RWPE2 (cell line): ENCODE measurements around the gene ADGRG6.

Source experiments
- ATAC-seq: fragments of 200-7000 bp; cut with Tn5 transposase; 3 replicates; pipeline ENCODE4 v1.9.1; 2021; ENCODE audit warnings: low read depth
- DNase-seq: peaks from one replicate; pipeline ENCODE4 v3.0.0-alpha.2; 2020; ENCODE audit warnings: low spot score
- H3K27ac ChIP-seq: fragments of 450-650 bp; 2 replicates; pipeline ENCODE4 v1.5.1; 2017; ENCODE audit warnings: mild to moderate bottlenecking; ENCODE audit not compliant: poor library complexity, severe bottlenecking
- H3K27me3 ChIP-seq: fragments of 250-450 bp; sonication (Bioruptor Pico); 2 replicates; pipeline ENCODE4 v1.5.1; 2021; ENCODE audit warnings: mild to moderate bottlenecking, moderate library complexity; ENCODE audit not compliant: insufficient read depth, poor library complexity, severe bottlenecking
- H3K36me3 ChIP-seq: fragments of 250-450 bp; sonication (Bioruptor Pico); 2 replicates; pipeline ENCODE4 v1.5.1; 2020; ENCODE audit warnings: low read depth, mild to moderate bottlenecking, moderate library complexity
- H3K4me1 ChIP-seq: fragments of 250-450 bp; sonication (Bioruptor Pico); 2 replicates; pipeline ENCODE4 v1.5.1; 2021; ENCODE audit warnings: mild to moderate bottlenecking, moderate library complexity; ENCODE audit not compliant: insufficient read depth, poor library complexity, severe bottlenecking
- H3K4me3 ChIP-seq: fragments of 250-450 bp; sonication (Bioruptor Pico); 2 replicates; pipeline ENCODE4 v1.5.1; 2021; ENCODE audit warnings: mild to moderate bottlenecking, moderate library complexity; ENCODE audit not compliant: severe bottlenecking
- H3K9me3 ChIP-seq: fragments of 250-450 bp; sonication (Bioruptor Pico); 2 replicates; pipeline ENCODE4 v1.5.1; 2021; ENCODE audit warnings: mild to moderate bottlenecking, moderate library complexity; ENCODE audit not compliant: severe bottlenecking
- TF ChIP-seq, protein P1 (sequence below): fragments of 450-650 bp; IDR thresholded peaks from one replicate; pipeline ENCODE4 v1.5.1; 2017; ENCODE audit warnings: mild to moderate bottlenecking, moderate library complexity; ENCODE audit not compliant: poor library complexity, severe bottlenecking

ADGRG6 gene

GRCh38 chr6:142374091-142374770 is 72.4 kb downstream of the ADGRG6 start:
- TF ChIP-seq, protein P1, sequence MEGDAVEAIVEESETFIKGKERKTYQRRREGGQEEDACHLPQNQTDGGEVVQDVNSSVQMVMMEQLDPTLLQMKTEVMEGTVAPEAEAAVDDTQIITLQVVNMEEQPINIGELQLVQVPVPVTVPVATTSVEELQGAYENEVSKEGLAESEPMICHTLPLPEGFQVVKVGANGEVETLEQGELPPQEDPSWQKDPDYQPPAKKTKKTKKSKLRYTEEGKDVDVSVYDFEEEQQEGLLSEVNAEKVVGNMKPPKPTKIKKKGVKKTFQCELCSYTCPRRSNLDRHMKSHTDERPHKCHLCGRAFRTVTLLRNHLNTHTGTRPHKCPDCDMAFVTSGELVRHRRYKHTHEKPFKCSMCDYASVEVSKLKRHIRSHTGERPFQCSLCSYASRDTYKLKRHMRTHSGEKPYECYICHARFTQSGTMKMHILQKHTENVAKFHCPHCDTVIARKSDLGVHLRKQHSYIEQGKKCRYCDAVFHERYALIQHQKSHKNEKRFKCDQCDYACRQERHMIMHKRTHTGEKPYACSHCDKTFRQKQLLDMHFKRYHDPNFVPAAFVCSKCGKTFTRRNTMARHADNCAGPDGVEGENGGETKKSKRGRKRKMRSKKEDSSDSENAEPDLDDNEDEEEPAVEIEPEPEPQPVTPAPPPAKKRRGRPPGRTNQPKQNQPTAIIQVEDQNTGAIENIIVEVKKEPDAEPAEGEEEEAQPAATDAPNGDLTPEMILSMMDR: no peak
- H3K4me1 ChIP-seq: peaks cover 72% of the 10 kb centered on the region
- no peaks in the 10 kb centered on the region for H3K9me3 ChIP-seq
- H3K4me3 ChIP-seq: no peak overlapping the region
- no peak for DNase-seq
- peak overlapping the region; percentile 98 for H3K27ac ChIP-seq
- peaks cover 12% of the 10 kb centered on the region for H3K36me3 ChIP-seq
- H3K27me3 ChIP-seq: no peaks in the 10 kb centered on the region
- no peak for ATAC-seq

DNA sequence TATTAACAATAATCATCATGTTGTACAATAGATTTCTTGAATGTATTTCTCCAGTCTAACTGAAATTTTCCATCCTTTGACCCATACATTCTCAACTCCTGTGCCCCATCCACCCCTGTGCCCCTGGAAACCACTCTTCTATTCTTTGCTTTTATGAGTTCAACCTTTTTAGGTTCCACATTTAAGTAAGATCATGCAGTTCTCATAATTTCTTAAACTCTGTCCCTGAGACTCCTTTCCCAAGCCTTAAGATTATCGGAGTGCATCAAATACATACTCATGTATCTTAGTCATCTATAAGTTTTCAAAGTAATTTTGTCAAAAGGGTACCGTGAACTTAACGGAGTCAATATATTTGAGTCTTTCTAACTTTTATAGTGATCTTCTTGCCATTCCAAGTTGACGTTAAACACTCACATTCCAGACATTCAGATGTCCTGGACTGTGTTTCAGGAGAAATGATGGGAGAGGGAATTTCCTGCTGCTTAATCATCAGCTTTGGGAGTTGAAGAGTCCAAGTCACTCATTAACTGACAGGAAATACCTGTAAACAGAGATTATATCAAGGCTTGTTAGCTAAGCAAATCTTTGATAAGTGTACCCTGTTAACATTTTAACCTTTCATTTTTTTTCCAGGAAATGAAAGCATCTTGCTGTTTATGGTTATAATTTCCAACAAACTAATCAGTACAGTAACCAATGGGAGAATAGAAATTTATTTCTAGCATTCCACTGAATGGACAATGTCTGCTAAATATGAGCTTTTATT is 73.3 kb downstream of the ADGRG6 start:
- Histone ChIP-seq H3K4me3 (no peak overlapping the region), H3K4me1 (peaks cover 72% of the 10 kb centered on the region), H3K27ac (peak overlapping the region; percentile 98), H3K36me3 (peaks cover 12% of the 10 kb centered on the region), H3K9me3 (no peaks in the 10 kb centered on the region), H3K27me3 (no peaks in the 10 kb centered on the region)
- TF ChIP-seq, protein P1: no peak
- ATAC-seq: peak; percentile 59
- no peak for DNase-seq

GRCh38 chr6:142376115-142376514 is 74.3 kb downstream of the ADGRG6 start:
- DNase-seq (no peak), ATAC-seq (no peak)
- TF ChIP-seq, protein P1: no peak
- Histone ChIP-seq H3K4me3 (no peak overlapping the region), H3K9me3 (no peaks in the 10 kb centered on the region), H3K27ac (peak overlapping the region; percentile 98), H3K27me3 (no peaks in the 10 kb centered on the region), H3K36me3 (peaks cover 9% of the 10 kb centered on the region), H3K4me1 (peaks cover 72% of the 10 kb centered on the region)

DNA sequence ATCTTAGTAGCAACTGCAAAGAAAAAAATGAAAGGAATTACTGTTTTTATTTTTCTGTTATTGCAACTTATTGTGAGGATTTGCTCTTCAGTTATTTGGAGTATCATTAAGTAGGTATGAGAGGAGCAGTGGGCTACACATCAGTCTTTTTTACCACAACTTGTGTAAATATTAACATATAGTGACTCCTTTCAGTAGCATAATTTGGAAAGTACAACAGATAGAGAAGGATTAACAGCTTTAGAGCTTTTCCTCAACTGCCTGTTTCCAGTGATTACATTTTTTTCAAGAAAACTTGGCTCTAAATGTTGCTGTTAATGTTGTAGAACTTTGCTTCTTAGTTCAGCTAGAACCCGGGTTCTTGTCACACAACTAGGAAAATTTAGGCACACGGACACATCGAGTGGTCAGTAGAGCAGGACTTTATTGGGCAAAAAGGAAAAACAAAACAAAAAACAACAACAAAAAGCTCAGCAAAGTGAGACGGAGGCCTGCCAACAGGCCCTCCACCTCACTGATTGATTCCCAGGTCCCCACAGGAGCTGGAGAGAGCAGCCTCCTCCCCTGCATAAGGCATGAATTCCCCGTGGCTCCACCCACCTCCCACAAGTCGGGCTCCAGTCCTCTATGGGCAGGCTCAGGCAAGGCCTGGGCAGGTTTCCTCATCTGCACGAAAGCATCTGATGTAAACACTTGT is 75.1 kb downstream of the ADGRG6 start:
- Histone ChIP-seq H3K4me1 (peaks cover 77% of the 10 kb centered on the region), H3K27ac (peak overlapping the region; percentile 98), H3K4me3 (no peak overlapping the region), H3K9me3 (no peaks in the 10 kb centered on the region), H3K36me3 (peaks cover 7% of the 10 kb centered on the region), H3K27me3 (no peaks in the 10 kb centered on the region)
- peak; percentile 93 for DNase-seq
- ATAC-seq: peak; percentile 81
- TF ChIP-seq, protein P1: no peak
